GM12864 (cell line): ENCODE measurements around the gene ZNF574.

Source experiments
- DNase-seq: peaks from one replicate; pipeline ENCODE4 v3.0.0-alpha.2; 2011; ENCODE audit warnings: low read depth
- H3K4me3 ChIP-seq: 2 replicates; pipeline ENCODE4 v1.5.1; 2011; ENCODE audit warnings: mild to moderate bottlenecking, low read depth, low read length, control low read depth
- TF ChIP-seq, protein P1 (sequence below): IDR thresholded peaks from 2 replicates; pipeline ENCODE4 v1.5.1; 2011; ENCODE audit warnings: low read depth, mild to moderate bottlenecking, moderate library complexity, low read length, control low read depth, inconsistent platforms; ENCODE audit errors: missing control alignments

Gene ZNF574

DNA sequence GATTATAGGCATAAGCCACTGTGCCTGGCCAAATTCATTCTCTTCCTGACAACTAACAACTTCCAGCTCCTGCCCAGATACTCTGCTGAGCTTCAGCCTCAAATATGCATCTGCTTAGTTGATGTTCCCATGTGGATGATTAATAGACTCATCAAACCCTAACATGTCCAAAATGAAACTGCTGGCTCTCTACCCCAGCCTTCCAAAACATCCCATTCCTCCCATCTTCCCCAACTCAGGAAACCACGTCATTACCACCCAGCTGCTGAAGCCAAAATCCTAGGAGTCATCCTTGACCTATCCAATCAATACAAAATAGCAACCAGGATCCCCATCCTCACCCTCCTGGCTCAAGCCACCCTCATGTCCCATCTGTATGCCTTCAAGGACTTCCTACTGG is 35.4 kb downstream of the ZNF574 start:
- H3K4me3 ChIP-seq = no peak overlapping the region
- DNase-seq = no peak
- TF ChIP-seq, protein P1, sequence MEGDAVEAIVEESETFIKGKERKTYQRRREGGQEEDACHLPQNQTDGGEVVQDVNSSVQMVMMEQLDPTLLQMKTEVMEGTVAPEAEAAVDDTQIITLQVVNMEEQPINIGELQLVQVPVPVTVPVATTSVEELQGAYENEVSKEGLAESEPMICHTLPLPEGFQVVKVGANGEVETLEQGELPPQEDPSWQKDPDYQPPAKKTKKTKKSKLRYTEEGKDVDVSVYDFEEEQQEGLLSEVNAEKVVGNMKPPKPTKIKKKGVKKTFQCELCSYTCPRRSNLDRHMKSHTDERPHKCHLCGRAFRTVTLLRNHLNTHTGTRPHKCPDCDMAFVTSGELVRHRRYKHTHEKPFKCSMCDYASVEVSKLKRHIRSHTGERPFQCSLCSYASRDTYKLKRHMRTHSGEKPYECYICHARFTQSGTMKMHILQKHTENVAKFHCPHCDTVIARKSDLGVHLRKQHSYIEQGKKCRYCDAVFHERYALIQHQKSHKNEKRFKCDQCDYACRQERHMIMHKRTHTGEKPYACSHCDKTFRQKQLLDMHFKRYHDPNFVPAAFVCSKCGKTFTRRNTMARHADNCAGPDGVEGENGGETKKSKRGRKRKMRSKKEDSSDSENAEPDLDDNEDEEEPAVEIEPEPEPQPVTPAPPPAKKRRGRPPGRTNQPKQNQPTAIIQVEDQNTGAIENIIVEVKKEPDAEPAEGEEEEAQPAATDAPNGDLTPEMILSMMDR = no peak

GRCh38 chr19:42111811-42112210 is 35.8 kb downstream of the ZNF574 start:
- H3K4me3 ChIP-seq = no peak overlapping the region
- TF ChIP-seq, protein P1 = no peak
- no peak for DNase-seq

- no peak overlapping the region for H3K4me3 ChIP-seq
- TF ChIP-seq, protein P1 = peak; percentile 33
- DNase-seq = no peak
These were observed 37.8 kb downstream of the ZNF574 start for GRCh38 chr19:42113641-42114348.

- no peak overlapping the region for H3K4me3 ChIP-seq
- TF ChIP-seq, protein P1 = no peak
- DNase-seq = no peak
These were observed 38.4 kb downstream of the ZNF574 start for GRCh38 chr19:42114412-42114811.

GRCh38 chr19:42115219-42115618 is 39.3 kb downstream of the ZNF574 start:
- DNase-seq = no peak
- TF ChIP-seq, protein P1 = no peak
- H3K4me3 ChIP-seq = no peak overlapping the region

DNA sequence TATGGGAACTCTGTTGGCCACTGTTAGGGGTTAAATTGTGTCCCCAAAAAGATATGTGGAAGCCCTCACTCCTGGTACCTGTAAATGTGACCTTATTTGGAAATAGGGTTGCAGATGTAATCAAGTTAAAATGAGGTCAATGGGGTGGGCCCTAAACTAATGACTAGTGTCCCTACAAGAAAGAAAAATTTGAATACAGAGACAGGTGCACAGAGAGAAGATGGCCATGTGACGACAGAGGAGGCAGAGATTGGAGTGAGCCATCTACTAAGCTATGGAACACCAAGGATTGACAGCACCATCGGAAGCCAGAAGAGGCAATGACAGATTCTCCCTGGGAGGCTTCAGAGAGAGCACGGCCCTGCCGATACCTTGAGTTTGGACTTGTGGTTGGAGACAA is 39.7 kb downstream of the ZNF574 start:
- TF ChIP-seq, protein P1 = no peak
- DNase-seq = no peak
- no peak overlapping the region for H3K4me3 ChIP-seq
